GM12878 (cell line): Measurements from ENCODE around the gene CHD1L. TPM values are rescaled to one million over a fixed set of nuclear protein-coding genes. Genes with fewer than 3 reads are reported as not detected.

Experiments
- ATAC-seq: fragments of 200-7000 bp; cut with Tn5 transposase; 3 replicates; pipeline ENCODE4 v1.9.1; 2020; ENCODE audit warnings: mild to moderate bottlenecking, moderate library complexity
- BruUV-seq: library from RNA; stranded (reverse); fragments of 400-500 nt; replicated peaks from 2 replicates; lab custom pipeline; 2021; lab: Mats Ljungman, UMichigan
- CTCF ChIA-PET: fragments of 300-600 bp; sonication (Branson Sonifier 250); formaldehyde crosslinking; extraction: SDS; loops from one replicate; lab custom pipeline; 2021; ENCODE audit warnings: inconsistent platforms; lab: Yijun Ruan, JAX
- POLR2A ChIA-PET: fragments of 350-600 bp; formaldehyde crosslinking; extraction: SDS; loops from one replicate; lab custom pipeline; 2021; ENCODE audit warnings: inconsistent platforms; lab: Charles Lee
- RAD21 ChIA-PET: fragments of 300-600 bp; sonication (Branson Sonifier 250); formaldehyde crosslinking; loops from one replicate; lab custom pipeline; 2023; ENCODE audit warnings: antibody characterized with exemption; ENCODE audit not compliant: unreplicated experiment; lab: Charles Lee
- SMC1A ChIA-PET: fragments of 300-600 bp; sonication (Branson Sonifier 250); formaldehyde crosslinking; loops from one replicate; lab custom pipeline; 2023; ENCODE audit not compliant: unreplicated experiment, uncharacterized antibody; lab: Charles Lee
- DNase-seq: peaks from one replicate; pipeline ENCODE4 v3.0.0-alpha.2; 2011; ENCODE audit warnings: low read depth, low spot score
- FAIRE-seq: peaks from 3 replicates; lab custom pipeline; 2011; peaks lifted over from hg19 to GRCh38; lab: Jason Lieb, UNC
- H2AFZ ChIP-seq: 2 replicates; pipeline ENCODE4 v1.6.0; 2011; ENCODE audit warnings: low read depth, low read length, control low read depth; ENCODE audit not compliant: control insufficient read depth
- H3K27ac ChIP-seq: 2 replicates; pipeline ENCODE4 v1.5.1; 2011; ENCODE audit warnings: control low read depth; ENCODE audit not compliant: control insufficient read depth, insufficient read depth
- H3K27me3 ChIP-seq, 2 experiments: replicated peaks in 1 of 2; 2 replicates each; pipeline versions ENCODE4 v1.6.0 to v1.6.1; 2011; ENCODE audit warnings: low read length in 1 of 2; ENCODE audit not compliant: control insufficient read depth in 2 of 2, insufficient read depth in 2 of 2
- H3K36me3 ChIP-seq, 2 experiments: 2 replicates each; pipeline ENCODE4 v1.5.1; 2011; ENCODE audit warnings: low read length in 1 of 2; ENCODE audit not compliant: control insufficient read depth in 2 of 2, insufficient read depth in 2 of 2
- H3K4me1 ChIP-seq: 2 replicates; pipeline ENCODE4 v1.6.1; 2011; ENCODE audit warnings: mild to moderate bottlenecking, low read length, moderate library complexity, mixed read lengths; ENCODE audit not compliant: control insufficient read depth, insufficient read depth
- H3K4me2 ChIP-seq: 2 replicates; pipeline ENCODE4 v1.6.0; 2011; ENCODE audit warnings: control low read depth; ENCODE audit not compliant: control insufficient read depth, insufficient read depth
- H3K4me3 ChIP-seq: fragments of 200-600 bp; sonication (generic); 2 replicates; pipeline ENCODE4 v1.5.1; 2016
- H3K79me2 ChIP-seq: 2 replicates; pipeline ENCODE4 v1.6.0; 2011; ENCODE audit warnings: low read length; ENCODE audit not compliant: control insufficient read depth, insufficient read depth
- H3K9ac ChIP-seq: 2 replicates; pipeline ENCODE4 v1.8.0; 2011; ENCODE audit warnings: low read length, control low read depth, mixed read lengths; ENCODE audit not compliant: control insufficient read depth, insufficient read depth
- H3K9me3 ChIP-seq: replicated peaks from 3 replicates; pipeline ENCODE4 v1.5.1; 2011; ENCODE audit warnings: mild to moderate bottlenecking, low read length; ENCODE audit not compliant: control insufficient read depth, insufficient read depth
- H4K20me1 ChIP-seq: 2 replicates; pipeline ENCODE4 v1.6.0; 2011; ENCODE audit not compliant: control insufficient read depth, insufficient read depth
- ATF2 ChIP-seq: IDR thresholded peaks from 2 replicates; pipeline ENCODE4 v1.6.1; 2012; ENCODE audit warnings: low read length, inconsistent platforms
- BACH1 ChIP-seq: fragments of 450-650 bp; IDR thresholded peaks from 2 replicates; pipeline ENCODE4 v1.6.1; 2017; ENCODE audit warnings: mild to moderate bottlenecking, borderline replicate concordance
- CBFB ChIP-seq: IDR thresholded peaks from 2 replicates; pipeline ENCODE4 v1.6.1; 2016; ENCODE audit warnings: antibody characterized with exemption, low read depth
- CREB1 ChIP-seq: IDR thresholded peaks from 2 replicates; pipeline ENCODE4 v1.6.1; 2012; ENCODE audit warnings: low read depth, mild to moderate bottlenecking, inconsistent platforms
- EZH2 ChIP-seq: IDR thresholded peaks from 2 replicates; pipeline ENCODE4 v1.6.1; 2012; ENCODE audit warnings: low read depth, mild to moderate bottlenecking, control low read depth, inconsistent platforms, low read length, borderline replicate concordance; ENCODE audit not compliant: control insufficient read depth
- HDAC2 ChIP-seq: fragments of 200-600 bp; sonication (generic); IDR thresholded peaks from 2 replicates; pipeline ENCODE4 v1.6.1; 2017
- HSF1 ChIP-seq: fragments of 150-350 bp; IDR thresholded peaks from 2 replicates; pipeline ENCODE4 v1.6.1; 2014; ENCODE audit warnings: mild to moderate bottlenecking, low read depth, low read length
- JUND ChIP-seq: IDR thresholded peaks from 2 replicates; pipeline ENCODE4 v1.6.1; 2012; ENCODE audit warnings: low read depth, mild to moderate bottlenecking, low read length, improper control_type of control experiment, moderate library complexity
- KAT2A ChIP-seq: conservative IDR thresholded peaks from 2 replicates; pipeline ENCODE4 v1.6.1; 2011; ENCODE audit warnings: low read depth, low read length; ENCODE audit not compliant: control insufficient read depth
- KDM1A ChIP-seq: fragments of 200-600 bp; sonication (generic); IDR thresholded peaks from 2 replicates; pipeline ENCODE4 v1.6.1; 2016; ENCODE audit warnings: borderline replicate concordance
- PAX5 ChIP-seq: IDR thresholded peaks from 2 replicates; pipeline ENCODE4 v1.6.1; 2011; ENCODE audit warnings: low read depth, low read length, borderline replicate concordance
- RBBP5 ChIP-seq: fragments of 200-600 bp; sonication (generic); conservative IDR thresholded peaks from 2 replicates; pipeline ENCODE4 v1.6.1; 2016
- SREBF1 ChIP-seq: IDR thresholded peaks from 2 replicates; pipeline ENCODE4 v1.6.1; 2012; ENCODE audit warnings: mild to moderate bottlenecking, low read length
- STAT1 ChIP-seq: fragments of 450-650 bp; conservative IDR thresholded peaks from 2 replicates; pipeline ENCODE4 v1.6.1; 2014; ENCODE audit warnings: antibody characterized with exemption, mild to moderate bottlenecking
- ZBTB4 ChIP-seq: fragments of 450-650 bp; formaldehyde crosslinking; IDR thresholded peaks from 2 replicates; pipeline ENCODE4 v1.4.0; 2022; ENCODE audit warnings: mild to moderate bottlenecking, moderate library complexity
- ZNF207 ChIP-seq: fragments of 450-650 bp; IDR thresholded peaks from 2 replicates; pipeline ENCODE4 v1.6.1; 2014; ENCODE audit warnings: antibody characterized with exemption, mild to moderate bottlenecking, borderline replicate concordance
- ZNF217 ChIP-seq: fragments of 450-650 bp; IDR thresholded peaks from 2 replicates; pipeline ENCODE4 v1.6.1; 2017; ENCODE audit warnings: antibody characterized with exemption, mild to moderate bottlenecking
- ZNF384 ChIP-seq: IDR thresholded peaks from 2 replicates; pipeline ENCODE4 v1.6.1; 2012; ENCODE audit warnings: low read depth, mild to moderate bottlenecking, low read length, improper control_type of control experiment, borderline replicate concordance
- WGBS: methylation state at CpG from one replicate; pipeline ENCODE4 v1.1.6; 2016; ENCODE audit warnings: low lambda C conversion rate; ENCODE audit not compliant: insufficient replicate concordance, insufficient coverage; ENCODE audit errors: missing lambda C conversion rate; 5-methylcytosine and 5-hydroxymethylcytosine counted together
- in situ Hi-C: fragments of 300-500 bp; cut with MboI; formaldehyde crosslinking; loops from 9 replicates; pipeline ENCODE4 v1.14.3; 2018; ENCODE audit warnings: mixed read lengths
- intact Hi-C: fragments of 100-400 bp; cut with micrococcal nuclease; formaldehyde crosslinking; loops from one replicate; pipeline ENCODE4 v1.14.2; 2022; ENCODE audit not compliant: unreplicated experiment
- polyA plus RNA-seq, 11 experiments: library from polyadenylated mRNA; depleted of rRNA in 4 of 11; unstranded in 6 of 11; stranded (reverse) in 5 of 11; fragments of >200 nt; fragmentation: Nextera tagmentation in 4 of 11; fragmentation: Illumina TruSeq in 1 of 11; extraction: Ambion mirVana in 4 of 11; extraction: Trizol in 1 of 11; gene quantifications; 1 replicate in 1 of 11; 2 replicates in 10 of 11; pipeline versions ENCODE4 v1.2.1 to v1.2.3, GENCODE V29; 2011 to 2016; ENCODE audit warnings: inconsistent platforms in 2 of 11, missing spikeins in 2 of 11, low read depth in 1 of 11
- total RNA-seq, 4 experiments: library from RNA; depleted of rRNA in 3 of 4; stranded (reverse); fragments of >200 nt in 3 of 4; fragmentation: Illumina TruSeq in 1 of 4; extraction: Trizol in 1 of 4; gene quantifications; 2 replicates each; pipeline versions ENCODE4 v1.2.1 to v1.2.3, GENCODE V29; 2013 to 2021

CHD1L gene
- total and polyA plus RNA-seq, 10 of the 15 experiments (the other 5 are each of a cell fraction or from before 2014, with no cell fraction given), result 21.2 to 54.2 (median 44.5) TPM

- TF ChIP-seq ZNF217 (no peak), BACH1 (no peak), RBBP5 (no peak), STAT1 (no peak), HDAC2 (no peak)
Measured at GRCh38 chr1:147283011-147283410, 40.5 kb downstream of the CHD1L start (continued).

- no peak overlapping the region for H2AFZ ChIP-seq
- ATAC-seq, result no peak
- peaks cover 5 to 30% of the 10 kb centered on the region in 2 experiments for H3K36me3 ChIP-seq
- 98% methylated on average over 8 of the region's 8 CpGs for WGBS
- H3K27ac ChIP-seq, result no peak overlapping the region
- no peak overlapping the region for H3K4me2 ChIP-seq
- H3K4me1 ChIP-seq, result no peaks in the 10 kb centered on the region
- no peak overlapping the region for H3K9ac ChIP-seq
- FAIRE-seq, result no peak
- no peak overlapping the region for H3K4me3 ChIP-seq
- ChIA-PET SMC1A (no interaction called here), CTCF (interaction anchor here (1.9 kb wide), 1 partner anchor 14 kb away, joined by 6 read pairs; no protein-coding TSS in a partner anchor), POLR2A (no interaction called here), RAD21 (no interaction called here)
- H3K79me2 ChIP-seq, result no peaks in the 10 kb centered on the region
- in situ Hi-C loops, result no loop called here
- DNase-seq, result no peak
- intact Hi-C loops, result no loop called here
- H4K20me1 ChIP-seq, result no peaks in the 10 kb centered on the region
- no peaks in the 10 kb centered on the region for H3K27me3 ChIP-seq
- no peaks in the 10 kb centered on the region for H3K9me3 ChIP-seq
- BruUV-seq, result no TSS peak
- no peak for TF ChIP-seq HDAC2
- no peak for TF ChIP-seq PAX5
- no peak for TF ChIP-seq HSF1
- no peak for TF ChIP-seq CBFB
- no peak for TF ChIP-seq ZNF384
- TF ChIP-seq SREBF1, result no peak
- TF ChIP-seq JUND, result no peak
- no peak for TF ChIP-seq CREB1
- TF ChIP-seq KAT2A, result no peak
- TF ChIP-seq KDM1A, result no peak
- no peak for TF ChIP-seq ZNF207
- no peak for TF ChIP-seq ATF2
- no peak for TF ChIP-seq EZH2
- TF ChIP-seq ZBTB4 (CRISPR knock-in tag), result no peak
Measured at GRCh38 chr1:147287133-147287865, 44.8 kb downstream of the CHD1L start.
